Skeletal muscle cell (primary cell): Measurements from ENCODE around the gene ADAMTSL1.

Source experiments
- DNase-seq: peaks from one replicate; pipeline ENCODE4 v3.0.0-alpha.2; 2010; ENCODE audit warnings: low read depth
- H3K4me3 ChIP-seq: 2 replicates; pipeline ENCODE4 v1.5.1; 2011; ENCODE audit warnings: low read depth, mild to moderate bottlenecking, control low read depth, low read length, moderate library complexity

Gene ADAMTSL1

DNA sequence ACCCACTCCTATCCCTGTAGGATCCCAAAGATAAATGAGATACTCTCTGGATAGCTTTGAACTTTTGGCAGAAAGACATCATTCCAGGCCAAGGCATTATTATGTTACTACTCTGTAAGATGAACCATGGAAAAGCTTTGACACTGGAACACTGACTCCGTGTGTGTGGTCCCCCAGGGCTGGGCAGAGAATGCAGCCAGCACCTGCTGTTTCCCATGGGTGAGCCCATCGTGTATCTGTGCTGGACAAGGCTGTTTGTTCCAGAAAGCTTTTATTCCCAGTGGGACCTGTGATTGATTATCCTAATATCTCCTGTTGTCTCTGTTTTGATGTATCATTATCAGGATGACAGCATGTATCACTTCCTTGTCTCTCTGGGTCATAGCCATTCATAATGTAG, 304.2 kb downstream of the ADAMTSL1 start:
- no peak for DNase-seq
- no peak overlapping the region for H3K4me3 ChIP-seq

DNA sequence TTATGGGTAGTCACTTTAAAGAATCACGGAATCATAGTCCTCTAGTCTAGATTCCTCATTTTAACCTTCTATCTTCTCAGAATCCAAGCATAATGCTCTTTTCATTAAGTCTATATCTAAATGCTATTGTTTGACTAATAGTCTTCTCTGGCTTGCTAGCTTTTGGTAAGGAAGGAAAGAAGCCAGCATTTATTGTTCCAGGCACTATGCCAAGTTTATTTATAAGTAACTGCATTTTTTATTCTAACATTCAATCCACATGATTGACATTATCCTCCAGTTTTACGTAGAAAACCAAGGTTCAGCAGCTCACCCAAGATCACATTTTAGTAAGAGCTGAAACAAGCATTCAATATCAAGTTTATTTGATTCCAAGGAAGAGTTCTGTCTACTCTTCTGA, 304.9 kb downstream of the ADAMTSL1 start:
- DNase-seq = no peak
- no peak overlapping the region for H3K4me3 ChIP-seq

DNA sequence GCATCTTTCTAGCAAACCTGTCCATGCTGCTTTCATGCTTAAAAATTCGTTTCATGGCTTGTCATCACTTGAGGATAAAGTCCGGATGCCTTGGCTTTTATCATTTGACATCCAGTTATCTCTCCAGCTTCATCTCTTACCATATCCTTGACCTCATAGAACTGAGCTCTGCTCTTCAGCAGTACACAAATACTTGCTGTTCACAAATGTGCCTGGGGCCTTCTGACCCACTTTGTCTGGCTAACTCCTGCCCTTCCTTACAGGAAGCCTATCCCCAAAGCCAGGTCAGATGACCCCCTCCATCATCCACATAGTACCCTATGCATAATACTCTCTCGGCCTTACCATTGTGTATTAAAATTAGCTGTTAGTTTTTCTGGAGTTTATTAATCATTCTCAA, 310.0 kb downstream of the ADAMTSL1 start:
- H3K4me3 ChIP-seq = no peak overlapping the region
- no peak for DNase-seq

DNA sequence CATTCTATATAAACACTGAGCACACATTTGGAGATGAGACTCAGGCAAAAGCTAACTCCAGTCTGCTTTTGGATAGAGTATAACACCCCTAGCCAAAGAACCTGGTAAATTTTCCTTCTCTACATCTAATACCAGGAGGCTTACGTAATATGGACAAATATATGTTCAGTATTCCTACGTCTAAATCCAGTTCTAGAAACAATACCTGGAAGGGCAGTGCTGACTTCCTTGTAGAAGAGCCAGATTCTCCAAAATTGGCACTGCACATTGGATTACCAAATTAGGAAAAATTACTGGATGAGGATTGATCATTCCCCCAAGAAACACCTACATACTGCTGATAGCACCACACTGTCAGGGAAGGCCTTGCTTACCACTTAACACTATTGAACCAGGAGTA, 311.7 kb downstream of the ADAMTSL1 start:
- no peak overlapping the region for H3K4me3 ChIP-seq
- no peak for DNase-seq

DNA sequence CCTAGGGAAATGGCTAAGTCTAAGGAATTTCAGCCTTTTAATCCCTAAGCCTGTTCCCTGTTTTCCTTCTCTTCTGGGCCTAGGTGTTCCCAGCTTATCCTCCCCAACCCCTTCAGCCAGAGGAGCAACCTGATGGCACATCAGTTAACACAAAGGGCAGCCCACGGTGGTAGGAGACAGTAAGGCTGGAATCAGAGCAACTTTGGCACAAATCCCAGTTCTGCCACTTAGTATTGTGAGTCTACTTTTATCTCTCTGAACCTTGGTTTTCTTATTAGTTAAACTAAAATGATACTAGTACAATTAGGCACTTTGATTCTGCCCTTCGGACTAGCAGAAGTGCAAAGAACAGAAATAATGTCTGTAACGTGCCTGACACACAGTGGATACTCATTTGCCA, 312.2 kb downstream of the ADAMTSL1 start:
- no peak overlapping the region for H3K4me3 ChIP-seq
- DNase-seq = no peak

DNA sequence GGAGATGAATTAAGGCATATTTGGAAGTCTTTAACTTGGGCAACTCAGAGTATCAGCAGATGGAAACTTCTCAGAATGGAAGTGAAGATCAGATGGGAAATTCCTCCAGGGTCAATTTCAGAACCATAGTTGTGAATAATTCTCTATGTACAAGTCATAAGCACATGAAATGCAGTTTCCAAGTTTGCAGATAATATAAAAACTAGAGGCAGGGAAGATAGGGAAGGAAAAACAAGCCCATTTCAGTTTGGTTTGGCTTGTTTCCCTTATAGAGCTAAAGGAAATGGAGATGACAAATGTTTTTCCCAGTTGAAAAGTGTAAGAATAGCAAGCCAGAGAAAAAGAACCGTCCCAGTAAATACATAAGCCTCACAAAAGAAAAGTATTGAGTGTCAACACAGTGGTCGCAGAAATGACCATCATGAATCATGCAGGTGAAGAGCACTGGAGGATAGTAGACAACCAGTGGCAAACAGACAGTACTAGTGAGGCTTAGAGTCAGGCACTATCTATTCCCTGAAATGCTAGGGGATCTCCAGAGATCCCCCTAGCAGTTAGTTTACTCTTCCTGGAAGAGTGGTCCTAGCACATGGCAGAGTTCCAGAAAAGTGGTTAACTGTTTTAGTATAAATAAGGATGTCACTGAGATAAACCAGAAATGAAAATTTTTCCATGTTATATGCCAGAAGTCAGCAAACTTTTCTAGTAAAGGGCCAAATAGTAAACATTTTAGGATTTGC, 313.1 kb downstream of the ADAMTSL1 start:
- H3K4me3 ChIP-seq = no peak overlapping the region
- DNase-seq = no peak

DNA sequence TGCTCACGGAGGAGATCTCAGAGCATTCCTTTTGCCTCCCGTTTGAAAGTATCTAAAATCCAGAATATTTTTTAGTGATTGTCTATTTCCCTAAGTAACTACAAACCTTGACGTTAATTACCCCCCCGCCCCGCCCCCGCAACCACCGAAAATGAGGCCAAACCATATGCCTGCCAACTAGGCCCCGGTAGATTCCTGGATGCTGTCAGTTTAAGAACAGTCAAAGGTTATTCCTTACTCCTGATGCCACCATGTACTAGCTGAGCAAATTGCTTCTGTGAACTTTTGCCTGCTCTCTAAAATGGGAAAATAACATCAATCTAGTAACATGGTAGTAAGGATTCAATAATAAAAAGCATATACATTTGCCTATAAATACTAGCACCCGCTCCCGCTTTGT, 314.3 kb downstream of the ADAMTSL1 start:
- H3K4me3 ChIP-seq = no peak overlapping the region
- no peak for DNase-seq

DNA sequence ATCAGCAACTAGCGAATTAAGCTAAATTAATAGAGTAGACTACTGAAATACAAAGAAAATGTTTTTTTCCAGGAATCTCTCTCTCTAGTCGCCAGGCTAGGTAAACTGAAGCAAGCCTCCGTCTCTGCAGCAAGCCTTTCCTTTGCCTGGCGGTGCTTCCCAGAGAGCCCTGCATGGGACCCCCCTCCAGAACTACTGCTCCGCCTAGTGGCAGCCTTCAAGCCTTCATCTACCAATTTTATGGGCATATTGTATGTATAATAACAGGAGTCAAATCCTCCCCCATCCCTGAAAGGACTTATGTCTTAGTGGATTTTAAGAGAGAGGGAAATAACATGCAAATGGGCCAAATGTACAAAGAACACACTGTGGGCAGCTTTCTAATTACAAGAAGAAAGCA, 317.1 kb downstream of the ADAMTSL1 start:
- no peak for DNase-seq
- H3K4me3 ChIP-seq = no peak overlapping the region

DNA sequence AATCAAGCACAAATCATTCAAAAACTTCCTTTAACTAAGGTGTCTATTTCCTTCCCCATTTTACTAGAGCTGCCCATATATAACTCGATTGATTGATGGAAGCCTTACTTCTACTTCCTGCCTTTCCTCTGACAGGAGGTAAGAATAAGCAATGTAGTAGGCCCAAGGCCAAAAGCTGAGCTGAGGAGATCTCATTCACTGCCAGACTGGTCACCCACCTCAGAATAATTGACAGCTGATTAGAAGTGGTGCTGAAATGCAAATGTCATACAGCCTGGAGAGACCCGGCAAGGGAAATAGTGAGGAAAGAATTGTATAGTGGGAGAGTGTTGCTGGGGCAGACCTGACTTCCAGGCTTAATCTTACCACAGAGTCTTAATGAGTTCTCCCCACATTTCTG, 319.2 kb downstream of the ADAMTSL1 start:
- no peak overlapping the region for H3K4me3 ChIP-seq
- DNase-seq = no peak

DNA sequence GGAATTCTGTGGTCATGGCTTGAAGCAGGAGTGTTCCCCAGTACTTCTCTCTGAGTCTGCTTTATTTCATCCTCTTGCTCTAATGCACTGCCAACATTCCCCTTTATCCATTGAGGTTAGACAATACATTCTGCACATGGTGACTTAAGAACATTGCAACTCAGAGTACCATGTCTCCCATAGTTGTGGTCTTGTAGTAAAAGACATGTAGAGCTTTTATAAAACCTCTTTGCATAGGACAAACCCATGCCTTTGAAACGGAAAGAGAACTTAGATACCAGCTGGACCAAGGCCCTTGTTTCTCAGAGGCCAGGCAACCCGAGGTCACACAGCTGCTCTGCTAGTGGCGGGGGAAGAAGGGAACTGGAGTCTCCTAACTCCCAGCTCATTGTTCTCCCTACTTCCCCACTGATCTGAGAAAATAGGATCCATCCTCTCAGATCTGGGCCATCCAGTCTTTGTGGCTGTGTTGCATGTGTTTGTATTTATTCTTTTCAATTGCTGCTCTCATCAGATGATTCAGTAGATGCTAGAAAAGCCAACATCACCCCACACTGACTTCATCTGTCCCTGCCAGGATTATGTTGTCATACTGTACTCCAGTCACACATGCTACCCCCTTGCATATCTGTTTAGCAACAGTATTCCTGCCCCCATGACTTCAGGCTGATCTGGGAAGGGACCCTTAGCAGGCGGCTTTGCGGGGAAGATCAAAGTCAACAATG, 322.2 kb downstream of the ADAMTSL1 start:
- no peak overlapping the region for H3K4me3 ChIP-seq
- DNase-seq = peak; percentile 84

DNA sequence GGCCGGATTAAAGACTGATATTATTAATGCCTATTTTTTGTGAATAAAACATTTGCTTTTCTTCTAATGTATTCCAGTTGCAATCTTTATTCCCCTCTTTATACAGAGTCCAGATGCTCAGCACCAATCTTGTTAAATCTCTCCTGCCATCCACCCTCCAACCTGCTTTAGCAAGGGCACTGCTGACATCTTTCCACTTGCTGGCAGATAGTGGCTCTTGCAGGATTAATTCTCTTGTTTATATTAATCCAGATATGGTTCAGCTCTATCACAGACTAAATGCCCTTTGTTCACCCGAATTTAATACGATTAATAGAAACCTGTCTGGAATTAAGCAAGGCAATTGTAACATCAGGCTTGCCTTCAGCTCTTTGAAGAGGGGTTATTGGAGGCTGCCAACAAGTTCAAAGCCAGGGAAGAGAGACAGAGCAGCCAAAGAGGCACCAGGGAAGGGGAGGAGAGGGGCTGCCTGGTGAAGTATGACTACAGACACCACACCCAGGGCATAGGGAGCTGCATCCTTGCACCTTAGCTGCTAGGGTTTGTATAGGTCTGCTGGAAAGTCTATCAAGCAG, 322.8 kb downstream of the ADAMTSL1 start:
- DNase-seq = no peak
- H3K4me3 ChIP-seq = no peak overlapping the region

DNA sequence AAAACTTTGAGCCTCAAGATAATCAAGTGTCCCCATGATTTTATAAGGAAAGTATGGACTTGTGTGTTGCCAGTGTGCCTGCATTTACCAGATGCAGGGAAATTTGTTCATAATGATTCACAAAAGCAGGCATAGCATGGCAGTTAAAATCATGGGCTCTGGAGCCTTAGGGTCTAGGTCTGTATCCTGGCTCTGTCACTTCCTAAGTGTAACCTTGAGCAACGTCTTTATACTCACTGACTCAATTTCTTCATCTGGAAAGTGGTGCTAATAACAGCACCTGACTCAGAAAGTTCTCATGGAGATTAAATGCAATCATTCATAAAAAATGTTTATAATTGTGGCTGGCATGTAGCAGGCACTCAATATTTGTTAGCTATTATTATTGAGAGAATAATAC, 324.2 kb downstream of the ADAMTSL1 start:
- H3K4me3 ChIP-seq = no peak overlapping the region
- DNase-seq = no peak

DNA sequence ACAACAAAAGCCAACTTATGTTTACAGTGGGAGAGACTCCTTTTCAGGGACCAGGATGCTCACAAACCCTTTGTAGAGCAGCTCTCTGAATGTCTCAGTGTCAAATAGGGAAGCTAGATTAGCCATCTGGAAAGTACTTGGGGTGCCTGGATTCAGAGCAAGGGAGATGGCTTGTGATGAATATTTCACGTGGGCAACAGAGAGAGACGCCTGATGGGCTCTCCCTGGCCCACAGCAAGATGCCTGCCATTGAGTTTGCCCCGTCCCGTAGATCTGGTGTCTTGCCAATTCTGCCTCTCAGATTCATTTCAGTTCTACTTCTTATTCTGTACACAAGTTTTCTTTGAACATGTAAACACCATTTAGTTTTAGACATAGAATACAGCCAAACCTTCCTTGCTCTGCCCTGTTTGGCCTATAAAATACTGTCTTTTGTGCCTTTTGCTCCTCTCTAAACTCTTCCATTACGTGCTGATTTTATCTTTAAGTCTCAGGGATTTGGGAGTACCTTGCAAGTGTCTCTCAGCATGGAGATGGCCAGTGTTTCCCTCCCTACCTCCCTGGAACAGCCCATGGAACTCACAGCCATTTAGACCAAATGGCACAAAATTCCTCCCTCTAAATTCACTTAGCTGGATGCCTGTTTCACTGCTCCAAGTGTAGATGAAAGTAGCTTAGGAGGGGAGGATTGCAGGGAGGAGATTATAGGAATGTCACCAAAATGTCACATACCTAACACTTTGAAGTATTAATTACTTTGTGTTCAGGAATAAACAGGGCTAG, 324.7 kb downstream of the ADAMTSL1 start:
- no peak for DNase-seq
- H3K4me3 ChIP-seq = no peak overlapping the region

DNA sequence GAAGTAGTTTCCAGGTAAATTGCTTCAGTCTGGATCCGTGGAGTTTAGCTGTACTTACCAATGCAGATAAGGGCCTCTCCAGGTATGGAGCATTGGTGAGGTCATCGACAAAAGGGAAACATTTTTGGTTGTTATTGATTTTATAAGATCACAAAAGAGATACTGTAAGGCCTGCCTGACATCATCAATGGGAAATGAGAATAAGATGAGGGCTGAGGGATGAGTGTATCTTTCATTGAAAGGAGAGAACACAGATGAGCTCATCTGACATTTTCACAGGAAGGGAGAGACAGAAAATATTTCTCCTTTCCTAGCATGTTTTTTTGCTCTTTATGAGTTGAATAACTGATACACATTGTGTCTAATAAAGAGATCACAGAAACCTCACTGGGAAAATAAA, 325.5 kb downstream of the ADAMTSL1 start:
- no peak for DNase-seq
- H3K4me3 ChIP-seq = no peak overlapping the region

DNA sequence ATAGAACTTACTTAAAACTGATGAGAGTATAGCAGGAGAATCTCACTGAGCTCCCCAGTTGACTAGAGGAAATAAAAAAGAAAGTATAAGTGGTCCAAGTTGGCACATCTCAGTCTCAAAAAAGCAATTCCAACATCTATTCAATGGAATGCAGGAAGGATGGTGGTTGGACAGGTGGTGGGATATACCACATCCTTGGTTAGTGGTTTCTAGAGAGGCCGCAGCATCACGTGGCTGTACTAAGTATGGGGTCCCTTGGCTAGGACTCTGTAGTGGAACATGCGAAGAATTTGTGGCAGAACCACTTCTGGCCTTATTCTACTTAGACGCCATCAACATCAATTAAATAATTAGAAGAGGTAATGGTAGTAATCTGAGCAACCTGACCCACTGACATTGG, 326.6 kb downstream of the ADAMTSL1 start:
- DNase-seq = no peak

DNA sequence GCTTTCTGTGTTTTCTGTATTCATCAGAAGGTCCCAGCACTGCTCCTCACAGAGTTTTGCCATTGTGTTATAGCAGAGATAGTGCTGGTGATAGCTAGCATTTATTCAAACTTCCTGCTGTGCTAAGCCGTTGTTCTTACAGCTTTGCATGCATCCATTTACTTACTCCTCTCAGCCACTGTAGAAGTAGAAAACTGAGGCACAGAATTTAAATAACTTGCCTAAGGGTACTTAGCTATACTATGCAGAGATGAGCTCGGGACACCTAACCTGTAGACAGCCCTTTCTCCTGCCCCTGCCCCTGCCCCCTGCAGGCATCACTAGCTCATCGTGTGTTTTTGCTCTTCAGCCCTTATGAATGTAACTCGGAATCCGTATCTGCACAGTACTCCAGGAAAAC, 331.4 kb downstream of the ADAMTSL1 start:
- no peak for DNase-seq
- H3K4me3 ChIP-seq = no peak overlapping the region

More for the DNA sequence above, 326.6 kb downstream of the ADAMTSL1 start:
- no peak overlapping the region for H3K4me3 ChIP-seq

DNA sequence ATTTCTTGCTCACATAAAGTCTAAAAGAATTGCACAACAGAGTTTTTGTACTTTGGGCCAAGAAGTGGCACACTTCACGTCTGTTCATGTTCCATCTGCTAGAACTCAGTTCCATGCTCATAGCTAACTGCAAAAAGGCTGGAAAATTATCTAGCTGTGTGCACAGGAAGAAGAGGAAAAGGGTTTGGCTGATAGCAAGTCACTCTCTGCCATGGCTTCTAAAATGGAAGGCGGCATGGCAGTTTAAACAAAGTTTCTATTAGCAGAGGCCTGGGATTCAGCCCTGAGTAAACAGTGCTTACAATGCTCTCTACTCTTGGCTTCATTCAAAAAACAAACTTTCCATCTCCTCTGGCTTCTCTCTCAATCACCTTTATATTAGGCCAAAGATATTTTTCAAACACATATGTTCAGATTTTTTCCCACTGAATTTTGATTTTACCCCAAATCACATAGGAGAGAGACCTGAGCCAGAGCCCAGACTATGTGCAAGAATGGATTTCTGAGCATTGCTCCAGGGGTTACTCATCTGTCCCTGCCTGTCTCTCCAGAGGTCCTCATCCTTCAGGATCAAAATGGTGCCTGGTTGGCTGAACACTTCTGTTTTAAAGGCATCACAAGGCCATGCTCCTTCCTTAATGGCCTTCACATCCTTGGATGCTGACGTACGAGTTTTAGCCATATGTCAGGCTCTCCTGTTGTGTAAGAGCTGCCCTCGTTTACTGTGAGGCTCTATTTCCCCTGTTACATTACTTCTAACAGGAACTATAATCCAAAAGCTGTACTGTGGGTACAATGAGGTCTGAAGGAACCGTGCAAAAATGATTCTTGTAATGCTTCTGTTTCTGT, 332.5 kb downstream of the ADAMTSL1 start:
- DNase-seq = no peak
- H3K4me3 ChIP-seq = no peak overlapping the region

DNA sequence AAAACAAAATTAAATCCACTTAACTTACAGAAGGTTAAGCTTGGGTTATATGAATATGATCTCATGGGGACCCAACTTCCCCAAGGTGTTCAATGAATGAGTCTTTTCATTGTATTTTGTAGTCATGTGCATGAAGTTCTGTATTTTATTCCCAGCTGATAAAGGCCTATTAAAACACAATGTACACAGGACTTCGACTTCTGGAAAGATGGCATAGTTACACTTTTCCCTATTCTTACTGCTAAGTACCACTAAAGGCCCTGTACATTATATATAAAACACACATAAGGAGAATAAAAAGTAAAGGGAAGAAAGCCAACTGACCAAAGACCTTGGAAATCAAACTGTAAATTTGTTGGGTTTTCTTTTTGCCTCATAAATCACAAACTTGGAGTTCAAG, 336.6 kb downstream of the ADAMTSL1 start:
- DNase-seq = no peak
- no peak overlapping the region for H3K4me3 ChIP-seq

DNA sequence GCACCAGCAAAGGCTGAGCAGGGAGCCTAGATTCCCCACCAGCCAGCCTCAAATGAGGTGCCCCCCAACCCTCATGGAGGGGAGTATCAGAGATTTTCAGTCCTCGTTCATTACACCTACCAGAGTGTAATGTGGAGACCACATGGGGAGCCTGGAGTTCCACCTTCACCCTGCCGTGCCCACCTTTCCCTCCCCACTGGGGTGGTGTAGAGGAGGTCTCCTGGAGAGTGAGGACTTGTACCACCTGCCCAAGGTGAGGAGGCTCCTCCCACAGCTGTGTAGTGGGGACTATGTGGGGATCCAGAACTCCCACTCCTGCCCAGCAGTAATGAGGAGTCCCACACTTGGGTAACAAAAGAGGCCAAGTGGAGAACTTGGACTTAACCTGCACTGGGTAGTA, 337.2 kb downstream of the ADAMTSL1 start:
- no peak overlapping the region for H3K4me3 ChIP-seq
- no peak for DNase-seq
